Ovary (tissue), 9 donors: Measurements from ENCODE around the gene RAP1GDS1. TPM values are rescaled to one million over a fixed set of nuclear protein-coding genes. Genes with fewer than 3 reads are reported as not detected.
"Not testable (repeated sequence)": the region's sequence is repeated elsewhere in the genome, so short reads cannot be mapped to it uniquely, and the experiment has no call there.

ENCODE experiments used
- DNase-seq, 5 donors: peaks; one replicate each; pipeline ENCODE4 v3.0.0-alpha.2; 2019 to 2020
- H3K27ac ChIP-seq, 2 donors: fragments of 200-600 bp; one replicate each; pipeline versions ENCODE4 v1.5.1 to v1.8.0; 2019 to 2022
- H3K27me3 ChIP-seq: fragments of 200-600 bp; one replicate; pipeline ENCODE4 v1.8.0; 2022
- H3K36me3 ChIP-seq: fragments of 200-600 bp; sonication (generic); one replicate; pipeline ENCODE4 v1.5.1; 2019
- H3K4me1 ChIP-seq: one replicate; pipeline ENCODE4 v1.8.1; 2013; ENCODE audit warnings: mild to moderate bottlenecking, moderate library complexity; ENCODE audit not compliant: insufficient read depth
- H3K4me3 ChIP-seq: fragments of 200-600 bp; sonication (generic); one replicate; pipeline ENCODE4 v1.5.1; 2017
- H3K9me3 ChIP-seq, 2 donors: fragments of 200-600 bp in 1 of 2; sonication (generic) in 1 of 2; one replicate each; pipeline versions ENCODE4 v1.5.1 to v1.8.1; 2013 to 2019; ENCODE audit warnings: mild to moderate bottlenecking in 1 of 2, moderate library complexity in 1 of 2
- CTCF ChIP-seq, 3 donors: fragments of 450-650 bp in 2 of 3; fragments of 200-600 bp in 1 of 3; IDR thresholded peaks; one replicate each; pipeline versions ENCODE4 v1.5.1 to v1.8.0; 2016 to 2022; ENCODE audit warnings: antibody characterized with exemption in 3 of 3, mild to moderate bottlenecking in 1 of 3
- EP300 ChIP-seq: sonication (generic); formaldehyde crosslinking; IDR thresholded peaks from one replicate; pipeline ENCODE4 v1.6.1; 2017; ENCODE audit warnings: antibody characterized with exemption
- POLR2A ChIP-seq: fragments of 450-650 bp; IDR thresholded peaks from one replicate; pipeline ENCODE4 v1.6.1; 2017; ENCODE audit warnings: antibody characterized with exemption, mild to moderate bottlenecking, moderate library complexity
- WGBS, 3 donors: extraction: QIAGEN DNeasy Blood & Tissue Kit in 1 of 3; methylation state at CpG; one replicate each; pipeline versions ENCODE4 v1.1.5 to v1.1.7; 2013 to 2017; 5-methylcytosine and 5-hydroxymethylcytosine counted together
- intact Hi-C, 4 donors: fragments of 100-400 bp; cut with DNase I; formaldehyde crosslinking; loops; one replicate each; pipeline versions ENCODE4 v1.11.0 to v1.15.1; 2022 to 2023
- polyA plus RNA-seq, 2 donors: library from polyadenylated mRNA; stranded (reverse); fragments of 200-250 nt in 1 of 2; fragments of 350-450 nt in 1 of 2; fragmentation: Illumina TruSeq in 1 of 2; extraction: RNeasy Lipid Tissue Mini Kit (QIAGEN cat#74804) in 1 of 2; gene quantifications; one replicate each; pipeline ENCODE4 v1.2.3, GENCODE V29; 2013 to 2014
- total RNA-seq, 7 donors: library from RNA; depleted of rRNA in 2 of 7; stranded (reverse); fragments of >200 nt in 2 of 7; fragmentation: NEBNext Ultra II Directional in 3 of 7; extraction: Animal tissue kit (Norgen Biotek cat#: 25700) in 3 of 7; gene quantifications; one replicate each; pipeline versions ENCODE4 v1.1.0 to v1.2.4, GENCODE V29; 2016 to 2023
- donor health status: DM: no; HTN: no; CAD: no; lungs with moderate emphysema.
- donor health status: DM: no; HTN: no; CAD: no.
- donor health status: Bipolar disorder and iron deficiency.
- donor health status: DM: yes; HTN: yes; CAD: no.
- donor health status: DM: no; HTN: no; CAD: no.
- donor health status: DM: yes; HTN: yes; CAD: no.

Gene RAP1GDS1
- total and polyA plus RNA-seq, 9 donors = 12.6 to 40.9 (median 24.9) TPM

GRCh38 chr4:98284640-98285046 lies 23.5 kb downstream of the RAP1GDS1 start:
- intact Hi-C loops = no loop called here
- no peak overlapping the region for H3K27ac ChIP-seq
- no peaks in the 10 kb centered on the region for H3K27me3 ChIP-seq
- no peak overlapping the region for H3K4me3 ChIP-seq
- H3K9me3 ChIP-seq = no peaks in the 10 kb centered on the region
- 90 to 92% (median 91%) methylated on average over 3 of the region's 3 CpGs for WGBS, 3 donors
- no peaks in the 10 kb centered on the region for H3K36me3 ChIP-seq
- TF ChIP-seq CTCF (IDR thresholded peaks at IDR 0.05) (no peak), EP300 (no peak), POLR2A (no peak)
- H3K4me1 ChIP-seq = no peaks in the 10 kb centered on the region
- no peak for DNase-seq

- no peak for DNase-seq
- TF ChIP-seq EP300 (no peak), CTCF (IDR thresholded peaks at IDR 0.05) (no peak), POLR2A (no peak)
- Histone ChIP-seq H3K9me3 (no peaks in the 10 kb centered on the region), H3K36me3 (no peaks in the 10 kb centered on the region), H3K27ac (no peak overlapping the region), H3K27me3 (no peaks in the 10 kb centered on the region), H3K4me3 (no peak overlapping the region), H3K4me1 (no peaks in the 10 kb centered on the region)
- 98% methylated on average over 3 of the region's 3 CpGs for WGBS, 3 donors
- intact Hi-C loops = no loop called here
These were observed 24.5 kb downstream of the RAP1GDS1 start for GRCh38 chr4:98285676-98286075.

- no peaks in the 10 kb centered on the region for H3K36me3 ChIP-seq
- no peak overlapping the region for H3K4me3 ChIP-seq
- H3K27ac ChIP-seq = no peak overlapping the region
- TF ChIP-seq EP300 (no peak), CTCF (IDR thresholded peaks at IDR 0.05) (no peak), POLR2A (no peak)
- DNase-seq = no peak
- no peaks in the 10 kb centered on the region for H3K4me1 ChIP-seq
- intact Hi-C loops = no loop called here
- no peaks in the 10 kb centered on the region for H3K27me3 ChIP-seq
- no peaks in the 10 kb centered on the region for H3K9me3 ChIP-seq
These were observed 26.1 kb downstream of the RAP1GDS1 start for GRCh38 chr4:98287328-98287727.

- H3K4me3 ChIP-seq, intact Hi-C loops, H3K36me3 ChIP-seq, H3K27ac ChIP-seq, H3K9me3 ChIP-seq, H3K4me1 ChIP-seq, H3K27me3 ChIP-seq, DNase-seq: not testable (repeated sequence)
- 93 to 99% (median 97%) methylated on average over 3 of the region's 3 CpGs for WGBS, 3 donors
These were observed 27.5 kb downstream of the RAP1GDS1 start for GRCh38 chr4:98288671-98289070.

- Histone ChIP-seq H3K4me3 (no peak overlapping the region), H3K27ac (no peak overlapping the region), H3K27me3 (no peaks in the 10 kb centered on the region), H3K4me1 (no peaks in the 10 kb centered on the region), H3K36me3 (no peaks in the 10 kb centered on the region), H3K9me3 (no peaks in the 10 kb centered on the region)
- WGBS, 3 donors = 86 to 95% (median 86%) methylated on average over 1 of the region's 1 CpG
- no peak for TF ChIP-seq EP300
- TF ChIP-seq POLR2A = no peak
- TF ChIP-seq CTCF (IDR thresholded peaks at IDR 0.05) = no peak
- intact Hi-C loops = no loop called here
- no peak for DNase-seq
These were observed 28.2 kb downstream of the RAP1GDS1 start for GRCh38 chr4:98289375-98289774.
